DOHH2 (cell line): ENCODE results near the gene KIF20B.

Source experiments
- H3F3A ChIP-seq: fragments of 200-600 bp; sonication (generic), shearing (Covaris generic); 2 replicates; pipeline ENCODE4 v1.6.0; 2016; ENCODE audit warnings: antibody characterized with exemption, mild to moderate bottlenecking; ENCODE audit not compliant: control insufficient read depth, insufficient read depth
- H3K27ac ChIP-seq: fragments of 200-600 bp; sonication (generic); 2 replicates; pipeline ENCODE4 v1.5.1; 2014; ENCODE audit warnings: low read depth, mild to moderate bottlenecking, low read length, moderate library complexity
- H3K27me3 ChIP-seq: fragments of 200-600 bp; sonication (generic); 2 replicates; pipeline ENCODE4 v1.6.1; 2014; ENCODE audit warnings: mild to moderate bottlenecking, low read length, mixed read lengths; ENCODE audit not compliant: control insufficient read depth
- H3K36me3 ChIP-seq: fragments of 200-600 bp; sonication (generic); 2 replicates; pipeline ENCODE4 v1.6.1; 2014; ENCODE audit warnings: mild to moderate bottlenecking, low read length, moderate library complexity, mixed read lengths; ENCODE audit not compliant: control insufficient read depth
- H3K4me1 ChIP-seq: fragments of 200-600 bp; sonication (generic); 2 replicates; pipeline ENCODE4 v1.6.1; 2014; ENCODE audit warnings: mild to moderate bottlenecking, low read length, mixed read lengths; ENCODE audit not compliant: control insufficient read depth
- H3K4me2 ChIP-seq: fragments of 200-600 bp; sonication (generic); 2 replicates; pipeline ENCODE4 v1.6.0; 2014; ENCODE audit warnings: mild to moderate bottlenecking, low read length, moderate library complexity
- H3K4me3 ChIP-seq: fragments of 200-600 bp; sonication (generic); 2 replicates; pipeline ENCODE4 v1.5.1; 2014; ENCODE audit warnings: mild to moderate bottlenecking, low read length, mixed read lengths
- H3K79me2 ChIP-seq: fragments of 200-600 bp; sonication (generic); 2 replicates; pipeline ENCODE4 v1.6.1; 2014; ENCODE audit warnings: mild to moderate bottlenecking, low read length, mixed read lengths; ENCODE audit not compliant: control insufficient read depth
- H3K9me2 ChIP-seq: fragments of 200-600 bp; sonication (generic); replicated peaks from 2 replicates; pipeline ENCODE4 v1.6.1; 2014; ENCODE audit warnings: mild to moderate bottlenecking, low read length, mixed read lengths; ENCODE audit not compliant: control insufficient read depth
- H3K9me3 ChIP-seq: fragments of 200-600 bp; sonication (generic); 2 replicates; pipeline ENCODE4 v1.6.1; 2014; ENCODE audit warnings: antibody characterized with exemption, low read length, mixed read lengths; ENCODE audit not compliant: control insufficient read depth, insufficient read depth
- H4K20me1 ChIP-seq: fragments of 200-600 bp; sonication (generic); 2 replicates; pipeline ENCODE4 v1.6.0; 2014; ENCODE audit warnings: low read depth, mild to moderate bottlenecking, antibody characterized with exemption, low read length, moderate library complexity; ENCODE audit not compliant: control insufficient read depth, insufficient read depth
- CTCF ChIP-seq: fragments of 200-600 bp; sonication (generic); IDR thresholded peaks from one replicate; pipeline ENCODE4 v1.5.1; 2014; ENCODE audit warnings: antibody characterized with exemption, mild to moderate bottlenecking, low read depth, low read length; ENCODE audit not compliant: poor library complexity, severe bottlenecking
- EZH2phosphoT487 ChIP-seq: fragments of 200-600 bp; sonication (generic); IDR thresholded peaks from 2 replicates; pipeline ENCODE4 v1.6.1; 2017; ENCODE audit warnings: borderline replicate concordance, mild to moderate bottlenecking, antibody characterized with exemption, low read length, moderate library complexity, mixed read lengths

KIF20B gene

GRCh38 chr10:89668386-89669071 lies 32.9 kb upstream of the KIF20B start:
- TF ChIP-seq CTCF: no peak
- TF ChIP-seq EZH2phosphoT487: no peak
- Histone ChIP-seq H3K4me3 (no peak overlapping the region), H4K20me1 (no peaks in the 10 kb centered on the region), H3K9me2 (no peaks in the 10 kb centered on the region), H3K4me2 (no peak overlapping the region), H3K27me3 (no peaks in the 10 kb centered on the region), H3K4me1 (0 out of 2 replicates have a peak, but pooled peaks cover 3% of the 10 kb centered on the region), H3K9me3 (no peaks in the 10 kb centered on the region), H3F3A (no peaks in the 10 kb centered on the region), H3K27ac (no peak overlapping the region), H3K79me2 (no peaks in the 10 kb centered on the region), H3K36me3 (no peaks in the 10 kb centered on the region)

GRCh38 chr10:89669985-89670384 lies 31.4 kb upstream of the KIF20B start:
- H3K4me3 ChIP-seq: no peak overlapping the region
- H3K79me2 ChIP-seq: no peaks in the 10 kb centered on the region
- H3K4me1 ChIP-seq: peaks cover 6% of the 10 kb centered on the region
- H3K9me2 ChIP-seq: no peaks in the 10 kb centered on the region
- no peaks in the 10 kb centered on the region for H4K20me1 ChIP-seq
- no peaks in the 10 kb centered on the region for H3F3A ChIP-seq
- TF ChIP-seq EZH2phosphoT487 (no peak), CTCF (no peak)
- H3K27ac ChIP-seq: no peak overlapping the region
- no peaks in the 10 kb centered on the region for H3K27me3 ChIP-seq
- H3K36me3 ChIP-seq: no peaks in the 10 kb centered on the region
- no peaks in the 10 kb centered on the region for H3K9me3 ChIP-seq
- H3K4me2 ChIP-seq: no peak overlapping the region

GRCh38 chr10:89670926-89671325 lies 30.5 kb upstream of the KIF20B start:
- no peaks in the 10 kb centered on the region for H3K79me2 ChIP-seq
- H3K36me3 ChIP-seq: no peaks in the 10 kb centered on the region
- H3K4me1 ChIP-seq: peaks cover 14% of the 10 kb centered on the region
- H3K27me3 ChIP-seq: no peaks in the 10 kb centered on the region
- H3K27ac ChIP-seq: no peak overlapping the region
- no peaks in the 10 kb centered on the region for H3K9me3 ChIP-seq
- no peak overlapping the region for H3K4me3 ChIP-seq
- TF ChIP-seq EZH2phosphoT487 (no peak), CTCF (no peak)
- H4K20me1 ChIP-seq: no peaks in the 10 kb centered on the region
- H3F3A ChIP-seq: no peaks in the 10 kb centered on the region
- H3K4me2 ChIP-seq: no peak overlapping the region
- no peaks in the 10 kb centered on the region for H3K9me2 ChIP-seq
